ENCODE data around the gene STAG2.
"Not testable (repeated sequence)": the region's sequence is repeated elsewhere in the genome, so short reads cannot be mapped to it uniquely, and the experiment has no call there.

STAG2 gene

GRCh38 chrX:123961268-123962005 is at the start of gene STAG2:
STAG2 (plus strand) TSS chrX:123961706; CDS start chrX:124022628, 60,922 bp downstream.
- DNase-seq (ENCODE audit: low read depth in 2 of 2), result peak; percentile 14 to 21

DNA sequence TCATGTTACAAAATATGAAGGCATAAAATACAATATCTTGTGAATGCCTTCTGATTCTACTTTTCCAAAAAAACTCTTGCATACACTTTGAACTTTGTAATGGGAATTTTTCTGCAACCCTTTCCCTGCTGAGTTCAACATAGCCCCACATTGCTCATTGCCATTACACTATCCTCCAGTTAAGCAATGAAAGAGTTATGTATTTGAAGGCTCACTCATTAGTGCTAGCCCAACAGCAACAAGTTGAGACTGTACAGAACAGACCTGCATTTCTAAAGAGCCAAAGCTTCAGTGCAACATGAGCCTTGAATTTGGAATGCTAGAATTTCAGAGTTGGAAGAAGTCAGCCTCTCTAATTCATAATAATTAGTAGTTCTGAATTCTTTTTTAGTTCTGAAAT is 44.4 kb upstream of the STAG2 start:
- no peak for DNase-seq (ENCODE audit: low read depth in 2 of 2)

DNA sequence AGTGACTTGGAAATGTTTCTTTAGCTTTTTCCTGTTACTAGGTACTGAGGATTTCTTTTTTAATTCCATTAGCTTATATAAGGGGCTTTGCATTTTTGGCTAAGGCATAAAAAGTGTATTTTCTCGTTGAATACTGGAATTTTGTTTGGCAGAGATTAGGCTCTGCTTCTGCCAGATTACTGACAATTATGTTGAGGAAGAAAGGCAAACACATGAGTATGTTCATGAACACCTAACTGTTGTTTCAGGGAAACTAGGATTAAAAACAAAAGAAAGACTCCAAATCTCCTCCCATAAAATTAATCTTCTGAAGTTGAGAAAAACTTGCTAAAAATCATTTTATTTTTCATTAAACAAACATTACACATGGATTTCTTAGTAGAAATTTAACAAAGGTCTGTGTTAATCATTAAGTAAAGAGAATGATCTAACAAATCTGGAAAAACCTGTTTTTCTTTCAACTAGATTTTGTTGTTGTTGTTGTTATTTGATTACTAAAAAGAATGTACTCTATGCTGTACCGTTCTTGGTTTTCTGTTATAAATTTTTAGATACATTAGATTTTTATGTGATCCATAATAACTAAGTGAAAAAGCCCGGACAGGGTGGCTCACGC is 43.3 kb upstream of the STAG2 start:
- DNase-seq (ENCODE audit: low read depth in 2 of 2), result no peak

- DNase-seq (ENCODE audit: low read depth in 2 of 2), result no peak
Measured at GRCh38 chrX:123920105-123920785, 41.3 kb upstream of the STAG2 start.

DNA sequence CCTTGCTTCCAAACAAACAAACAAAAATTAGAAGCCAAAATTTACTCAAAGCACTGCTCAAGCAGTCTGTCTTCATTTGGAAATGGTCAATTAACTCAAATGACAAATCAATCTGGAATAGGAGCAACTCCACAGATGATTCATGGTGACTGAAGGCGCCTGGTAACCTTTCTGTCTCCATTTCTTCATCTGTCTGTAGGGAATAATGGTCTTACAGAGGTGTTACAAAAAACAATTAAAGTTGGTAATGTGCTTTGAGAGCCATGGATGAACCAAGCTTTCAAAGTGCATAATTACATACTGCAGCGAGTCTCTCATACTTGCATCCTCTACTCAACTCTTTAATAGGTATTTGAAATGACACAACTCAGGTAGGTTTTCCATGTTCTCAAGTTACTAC is 38.3 kb upstream of the STAG2 start:
- no peak for DNase-seq (ENCODE audit: low read depth in 2 of 2)

- DNase-seq (ENCODE audit: low read depth in 2 of 2), result no peak
Measured at GRCh38 chrX:123924186-123924585, 37.3 kb upstream of the STAG2 start.

DNA sequence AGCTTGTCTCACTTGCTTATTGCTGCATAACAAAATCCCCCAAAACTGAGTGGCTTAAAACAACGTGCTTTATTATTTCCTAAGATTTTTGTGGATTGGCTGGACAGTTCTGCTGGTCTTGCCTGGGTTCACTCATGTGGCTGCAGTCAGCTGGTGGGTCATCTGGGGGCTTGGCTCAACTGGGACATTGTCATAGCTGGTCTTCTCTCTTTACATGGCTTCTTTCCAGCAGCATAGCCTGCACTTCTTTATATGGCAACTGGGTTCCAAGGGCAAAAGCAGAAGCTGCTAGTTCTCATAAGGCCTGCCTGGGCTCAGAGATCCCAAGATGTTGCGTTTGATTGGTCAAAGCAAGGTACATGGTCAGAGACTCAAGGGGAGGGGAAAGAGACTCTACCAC is 33.7 kb upstream of the STAG2 start:
- DNase-seq (ENCODE audit: low read depth in 2 of 2), result no peak

DNA sequence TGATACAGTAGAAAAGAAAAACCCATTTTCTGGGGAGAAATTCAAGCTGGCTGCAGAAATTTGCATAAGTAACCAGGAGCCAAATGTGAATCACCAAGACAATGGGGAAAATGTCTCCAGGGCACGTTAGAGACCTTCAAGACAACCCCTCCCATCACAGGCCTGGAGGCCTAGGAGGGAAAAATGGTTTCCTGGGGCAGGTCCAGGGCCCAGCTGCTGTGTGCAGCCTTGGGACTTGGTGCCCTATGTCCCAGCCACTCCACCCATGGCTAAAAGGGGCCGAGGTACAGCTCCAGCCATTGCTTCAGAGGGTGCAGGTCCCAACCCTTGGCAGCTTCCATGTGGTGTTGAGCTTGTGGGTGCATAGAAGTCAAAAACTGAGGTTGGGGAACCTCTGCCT is 29.5 kb upstream of the STAG2 start:
- DNase-seq (ENCODE audit: low read depth in 2 of 2), result not testable (repeated sequence)

- no peak for DNase-seq (ENCODE audit: low read depth in 2 of 2)
Measured at GRCh38 chrX:123943074-123943473, 18.4 kb upstream of the STAG2 start.

- DNase-seq (ENCODE audit: low read depth in 2 of 2), result no peak
Measured at GRCh38 chrX:123943488-123943887, 18.0 kb upstream of the STAG2 start.

DNA sequence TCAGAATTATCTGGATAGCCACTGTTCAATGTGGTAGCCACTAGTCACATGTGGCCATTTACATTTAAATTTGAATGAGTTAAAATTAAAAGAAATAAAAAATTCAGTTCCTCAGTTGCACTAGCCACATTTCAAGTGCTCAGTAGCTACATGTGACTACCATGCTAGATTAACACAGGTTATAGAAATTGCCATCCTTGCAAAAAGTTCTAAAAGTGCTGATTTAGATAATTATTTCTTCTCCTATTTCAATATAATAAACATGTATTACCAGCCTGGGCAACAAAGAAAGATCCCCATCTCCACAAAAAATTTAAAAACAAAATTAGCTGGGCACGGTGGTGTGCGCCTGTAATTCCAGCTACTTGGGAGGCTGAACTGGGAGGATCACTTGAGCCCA is 11.7 kb upstream of the STAG2 start:
- no peak for DNase-seq (ENCODE audit: low read depth in 2 of 2)

DNA sequence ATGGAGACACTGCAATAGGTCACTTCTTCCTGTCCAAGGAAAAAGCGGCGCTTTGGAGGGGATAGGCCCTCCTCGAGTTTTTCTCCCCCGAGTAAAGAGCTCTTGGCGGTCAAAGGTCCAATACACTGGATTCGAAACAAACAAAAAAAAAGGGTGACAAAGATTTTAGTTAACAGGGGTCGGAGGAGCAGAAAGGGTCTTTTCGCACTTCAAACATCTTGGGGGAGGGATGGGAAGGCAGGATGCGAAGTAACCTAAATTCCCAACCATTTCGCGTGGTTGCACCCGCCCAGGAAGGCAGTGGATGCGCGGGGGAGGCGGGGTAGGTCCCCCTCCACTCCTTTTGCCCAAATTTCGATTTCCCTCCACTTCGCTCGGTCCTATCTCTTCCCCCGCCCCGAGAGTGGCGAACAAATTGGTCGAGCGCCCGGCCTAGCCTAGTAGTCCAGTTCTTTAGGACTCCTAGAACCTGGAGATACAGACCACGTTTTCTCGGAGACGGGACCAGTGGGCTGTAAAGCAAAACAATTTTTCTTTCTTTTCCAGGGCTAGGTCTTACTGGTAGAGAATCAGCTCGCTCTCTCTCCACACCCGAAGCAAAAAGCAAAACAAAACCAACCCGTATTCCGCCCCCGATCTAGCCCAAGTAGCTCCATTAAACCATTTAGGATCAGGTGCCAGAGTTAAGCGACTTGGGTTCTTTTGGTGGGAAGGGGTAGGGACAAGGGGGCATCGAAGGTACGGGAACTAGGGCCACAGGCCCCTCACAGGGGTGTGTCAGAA is 2.0 kb upstream of the STAG2 start:
- DNase-seq (ENCODE audit: low read depth in 2 of 2), result no peak

DNA sequence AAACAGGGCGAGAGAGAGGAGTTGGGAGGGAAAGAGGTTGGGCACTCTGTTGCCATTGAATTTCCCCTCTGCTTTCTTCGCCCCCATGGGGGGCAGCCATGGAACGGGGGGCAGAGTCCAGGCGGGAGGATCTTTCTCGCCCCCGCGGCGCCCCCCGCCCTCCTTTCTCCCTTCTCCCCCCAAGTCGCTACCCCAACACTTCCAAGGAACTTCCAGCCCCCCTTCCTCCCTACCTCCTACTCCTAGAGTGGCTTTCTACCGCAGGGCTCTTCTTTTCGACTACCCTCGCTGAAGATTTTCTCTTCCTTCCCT is 594 bp upstream of the STAG2 start:
- no peak for DNase-seq (ENCODE audit: low read depth in 2 of 2)

GRCh38 chrX:123962006-123962467 is 531 bp downstream of the STAG2 start:
- no peak for DNase-seq (ENCODE audit: low read depth in 2 of 2)

DNA sequence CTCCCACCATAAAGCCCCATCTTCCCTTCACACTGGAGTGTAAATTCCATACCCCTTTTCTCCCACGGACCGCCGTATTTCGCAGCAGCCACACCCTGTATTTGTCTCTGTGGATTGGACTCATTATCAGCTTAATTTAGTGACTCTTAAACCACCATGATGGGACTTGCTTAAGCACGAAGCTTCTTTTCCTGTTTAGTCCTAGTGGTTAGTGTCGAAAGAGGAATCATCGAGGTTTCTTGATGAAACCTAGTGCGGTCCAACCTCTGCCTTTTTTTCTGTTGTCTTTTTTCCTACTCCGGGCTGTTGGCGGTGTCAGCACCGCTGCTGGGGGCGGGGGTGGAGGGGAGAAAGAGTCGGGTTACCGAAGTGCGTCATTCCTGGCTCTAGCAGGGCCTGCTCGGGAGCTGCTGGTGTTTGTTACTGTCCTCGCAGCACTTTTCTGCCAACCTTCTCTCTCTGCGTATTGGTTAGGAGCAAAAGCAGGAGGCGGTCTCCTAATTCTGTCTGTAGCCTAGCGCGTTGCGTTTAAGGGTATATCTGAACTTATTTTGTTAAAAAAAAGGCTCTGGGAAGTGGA is 1.4 kb downstream of the STAG2 start:
- DNase-seq (ENCODE audit: low read depth in 2 of 2), result peak; percentile 70 to 76

DNA sequence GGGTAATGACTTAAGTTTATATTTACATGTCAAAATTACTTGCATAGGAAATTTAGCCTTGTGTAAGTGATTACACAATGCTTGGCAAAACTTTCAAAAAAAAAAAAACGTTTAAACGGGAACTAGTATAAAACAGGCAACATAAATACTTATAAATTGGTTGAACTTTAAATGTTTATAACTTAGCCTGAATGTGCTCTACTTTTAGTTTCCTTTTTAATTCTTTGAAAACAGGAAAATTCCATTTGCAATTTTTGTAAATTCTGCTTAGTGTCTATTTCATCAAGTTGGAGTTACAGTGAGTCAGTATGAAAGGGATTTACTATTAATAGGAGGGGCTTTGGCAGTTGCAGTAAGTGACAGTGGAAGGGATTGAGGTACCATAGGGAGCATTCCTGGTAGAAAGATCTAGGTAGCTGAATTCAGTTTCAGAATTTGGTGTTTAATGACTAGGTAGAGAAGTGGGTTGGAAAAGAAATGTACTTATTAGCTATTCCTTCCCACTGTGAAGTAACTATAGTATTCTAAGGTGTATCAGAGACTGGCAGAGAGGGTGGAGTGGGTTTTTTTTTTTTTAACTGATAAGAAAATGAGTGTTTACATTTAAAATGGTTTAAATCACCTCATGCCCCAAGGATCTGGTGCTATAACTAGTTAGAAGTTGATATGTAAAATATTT is 2.8 kb downstream of the STAG2 start:
- no peak for DNase-seq (ENCODE audit: low read depth in 2 of 2)

- DNase-seq (ENCODE audit: low read depth in 2 of 2), result no peak
Measured at GRCh38 chrX:123965712-123966111, 4.2 kb downstream of the STAG2 start.

DNA sequence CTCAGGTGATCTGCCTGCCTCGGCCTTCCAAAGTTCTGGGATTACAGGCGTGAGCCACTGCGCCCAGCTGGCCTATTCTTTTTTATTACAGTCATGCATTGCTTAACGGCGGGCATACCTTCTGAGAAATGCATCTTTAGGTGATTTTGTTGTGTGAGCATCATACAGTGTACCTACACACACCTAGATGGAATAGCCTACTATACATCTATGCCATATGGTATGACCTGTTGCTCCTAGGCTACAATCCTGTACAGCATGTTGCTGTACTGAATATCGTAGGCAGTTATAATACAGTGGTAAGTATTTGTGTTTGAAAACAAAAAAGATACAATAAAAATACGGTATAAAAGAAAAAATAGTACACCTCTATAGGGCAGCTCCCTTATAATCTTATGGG is 6.0 kb downstream of the STAG2 start:
- DNase-seq (ENCODE audit: low read depth in 2 of 2), result no peak

DNA sequence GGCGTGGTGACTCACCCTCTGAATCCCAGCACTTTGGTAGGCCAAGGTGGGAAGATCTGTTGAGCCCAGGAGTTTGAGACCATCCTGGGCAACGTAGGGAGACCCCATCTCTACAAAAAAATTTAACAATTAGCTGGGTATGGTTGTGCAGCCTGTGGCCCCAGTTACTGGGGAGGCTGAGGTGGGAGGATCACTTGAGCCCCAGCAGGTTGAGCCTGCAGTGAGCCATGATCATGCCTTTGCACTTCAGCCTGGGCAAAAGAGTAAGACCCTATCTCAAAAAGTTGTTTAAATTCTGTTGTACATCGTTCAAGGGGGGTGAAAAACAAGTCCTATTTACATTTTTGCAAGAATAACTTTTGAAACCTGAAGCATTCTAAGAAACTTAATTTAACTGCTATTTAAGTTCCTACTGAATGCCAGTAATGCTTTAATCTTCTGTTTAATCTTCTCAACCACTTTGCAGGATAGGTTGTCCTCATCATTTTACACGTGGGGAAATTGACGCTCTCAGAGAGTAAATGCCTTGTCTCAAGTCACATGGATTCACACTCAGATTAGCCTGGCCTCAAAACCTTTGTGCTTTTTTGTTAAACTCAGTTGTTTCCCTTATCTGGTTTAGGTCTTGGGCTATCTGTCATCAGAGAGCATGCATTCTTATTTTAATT is 7.0 kb downstream of the STAG2 start:
- no peak for DNase-seq (ENCODE audit: low read depth in 2 of 2)

DNA sequence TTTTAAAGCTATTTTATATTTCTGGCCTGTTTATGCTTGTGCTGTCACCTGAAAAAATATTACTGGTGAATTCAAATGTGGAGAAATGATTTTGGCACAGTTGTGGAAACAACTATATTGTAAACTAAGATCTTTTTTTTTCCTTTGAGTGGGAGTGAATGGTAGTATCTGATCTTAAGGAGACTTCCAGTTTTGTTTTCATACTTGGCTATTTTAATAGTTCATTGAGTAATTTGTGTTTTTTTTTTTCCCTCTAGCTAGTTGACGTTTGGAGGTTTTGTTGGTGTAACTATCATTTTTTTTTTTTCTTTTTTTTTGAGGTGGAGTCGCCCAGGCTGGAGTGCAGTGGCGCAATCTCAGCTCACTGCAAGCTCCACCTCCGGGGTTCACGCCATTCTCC is 10.5 kb downstream of the STAG2 start:
- no peak for DNase-seq (ENCODE audit: low read depth in 2 of 2)

DNA sequence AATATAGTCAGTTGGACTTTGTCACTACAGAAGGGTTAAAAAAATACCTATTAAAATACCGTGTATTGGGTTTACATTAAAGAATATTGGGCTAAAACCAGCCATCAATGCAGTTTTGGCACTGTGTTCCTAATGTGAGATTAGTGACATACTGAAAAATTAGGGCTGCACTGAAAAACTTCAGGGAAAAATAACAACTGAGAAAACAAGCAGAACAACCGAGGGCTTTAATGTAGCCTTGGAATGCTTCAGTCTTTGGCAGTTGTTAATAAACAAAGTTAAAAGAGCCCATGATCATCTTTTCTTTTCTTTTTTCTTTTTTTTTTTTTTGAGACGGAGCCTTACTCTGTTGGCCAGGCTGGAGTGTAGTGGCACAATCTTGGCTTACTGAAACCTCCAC is 12.4 kb downstream of the STAG2 start:
- no peak for DNase-seq (ENCODE audit: low read depth in 2 of 2)

Measured in stimulated activated CD8-positive, alpha-beta memory T cell treated with anti-CD3 and anti-CD28 coated beads, Interleukin-7, amount 100 ng/mL, for 4 hours (primary cell).